Cardiac muscle cell (in vitro differentiated cells and primary cell): Measurements from ENCODE around the gene CLDN15. TPM values are rescaled to one million over a fixed set of nuclear protein-coding genes. Genes with fewer than 3 reads are reported as not detected.
"Not testable (repeated sequence)": the region's sequence is repeated elsewhere in the genome, so short reads cannot be mapped to it uniquely, and the experiment has no call there.

ENCODE experiments used
- DNase-seq, 2 donors: peaks; one replicate each; pipeline versions ENCODE4 v3.0.0 to v3.0.0-alpha.2; 2010 to 2017; ENCODE audit warnings: low read depth in 1 of 2, low spot score in 1 of 2
- H3K27ac ChIP-seq: fragments of 200-600 bp; sonication (generic); 2 replicates; pipeline ENCODE4 v1.5.1; 2016
- H3K27me3 ChIP-seq: fragments of 200-600 bp; sonication (generic); 2 replicates; pipeline ENCODE4 v1.6.0; 2016; ENCODE audit warnings: control low read depth
- H3K36me3 ChIP-seq: fragments of 200-600 bp; sonication (generic); 2 replicates; pipeline ENCODE4 v1.5.1; 2016; ENCODE audit warnings: control low read depth
- H3K4me1 ChIP-seq: fragments of 200-600 bp; sonication (generic); 2 replicates; pipeline ENCODE4 v1.8.1; 2017; ENCODE audit warnings: low read depth, mild to moderate bottlenecking, mixed run types
- H3K4me3 ChIP-seq: fragments of 200-600 bp; sonication (generic); 2 replicates; pipeline ENCODE4 v1.5.1; 2016; ENCODE audit warnings: mild to moderate bottlenecking
- H3K9me3 ChIP-seq: fragments of 200-600 bp; sonication (generic); 2 replicates; pipeline ENCODE4 v1.5.1; 2017; ENCODE audit warnings: low read depth, mild to moderate bottlenecking, control low read depth
- polyA plus RNA-seq: library from polyadenylated mRNA; unstranded; fragments of >200 nt; fragmentation: Nextera tagmentation; extraction: Ambion mirVana; gene quantifications from 2 replicates; pipeline ENCODE4 v1.2.1, GENCODE V29; 2016
- total RNA-seq: library from RNA; depleted of rRNA; stranded (reverse); fragments of >200 nt; gene quantifications from 2 replicates; pipeline ENCODE4 v1.2.3, GENCODE V29; 2016
- TF ChIP-seq, protein P1 (sequence below): IDR thresholded peaks from 2 replicates; pipeline ENCODE4 v1.5.1; 2012; ENCODE audit warnings: low read depth, mild to moderate bottlenecking, low read length

Gene CLDN15
- total and polyA plus RNA-seq, 2 experiments from 2014 or later: 3.2 to 4.3 TPM

DNA sequence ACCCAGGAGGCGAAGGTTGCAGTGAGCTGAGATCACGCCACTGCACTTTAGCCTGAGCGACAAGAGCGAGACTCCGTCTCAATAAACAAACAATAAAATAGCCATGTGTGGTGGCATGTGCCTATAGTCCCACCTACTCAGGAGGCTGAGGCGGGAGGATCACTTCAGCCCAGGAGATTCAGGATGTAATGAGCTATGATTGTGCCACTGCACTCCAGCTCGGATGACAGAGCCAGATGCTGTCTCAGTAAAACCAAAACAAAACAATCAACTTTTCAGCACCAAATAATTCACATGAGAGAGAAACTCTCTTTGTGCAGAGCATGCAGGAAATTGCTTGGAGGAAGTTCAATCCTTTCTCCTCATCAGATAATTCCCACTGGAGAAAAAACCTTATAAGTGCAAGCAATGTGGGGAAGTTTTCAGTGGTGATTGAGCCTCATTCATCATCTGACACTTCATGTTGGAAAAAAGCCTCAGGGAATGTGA, 20.7 kb upstream of the CLDN15 start:
- Histone ChIP-seq H3K4me1 (no peaks in the 10 kb centered on the region), H3K4me3 (no peak overlapping the region), H3K36me3 (no peaks in the 10 kb centered on the region), H3K27me3 (no peaks in the 10 kb centered on the region), H3K9me3 (no peaks in the 10 kb centered on the region), H3K27ac (no peak overlapping the region)
- TF ChIP-seq, protein P1, sequence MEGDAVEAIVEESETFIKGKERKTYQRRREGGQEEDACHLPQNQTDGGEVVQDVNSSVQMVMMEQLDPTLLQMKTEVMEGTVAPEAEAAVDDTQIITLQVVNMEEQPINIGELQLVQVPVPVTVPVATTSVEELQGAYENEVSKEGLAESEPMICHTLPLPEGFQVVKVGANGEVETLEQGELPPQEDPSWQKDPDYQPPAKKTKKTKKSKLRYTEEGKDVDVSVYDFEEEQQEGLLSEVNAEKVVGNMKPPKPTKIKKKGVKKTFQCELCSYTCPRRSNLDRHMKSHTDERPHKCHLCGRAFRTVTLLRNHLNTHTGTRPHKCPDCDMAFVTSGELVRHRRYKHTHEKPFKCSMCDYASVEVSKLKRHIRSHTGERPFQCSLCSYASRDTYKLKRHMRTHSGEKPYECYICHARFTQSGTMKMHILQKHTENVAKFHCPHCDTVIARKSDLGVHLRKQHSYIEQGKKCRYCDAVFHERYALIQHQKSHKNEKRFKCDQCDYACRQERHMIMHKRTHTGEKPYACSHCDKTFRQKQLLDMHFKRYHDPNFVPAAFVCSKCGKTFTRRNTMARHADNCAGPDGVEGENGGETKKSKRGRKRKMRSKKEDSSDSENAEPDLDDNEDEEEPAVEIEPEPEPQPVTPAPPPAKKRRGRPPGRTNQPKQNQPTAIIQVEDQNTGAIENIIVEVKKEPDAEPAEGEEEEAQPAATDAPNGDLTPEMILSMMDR: no peak
- no peak for DNase-seq

- DNase-seq: no peak
- Histone ChIP-seq H3K36me3 (no peaks in the 10 kb centered on the region), H3K4me3 (no peak overlapping the region), H3K9me3 (no peaks in the 10 kb centered on the region), H3K27me3 (no peaks in the 10 kb centered on the region), H3K4me1 (no peaks in the 10 kb centered on the region), H3K27ac (no peak overlapping the region)
- TF ChIP-seq, protein P1: no peak
Observed at GRCh38 chr7:101255796-101256195, 18.2 kb upstream of the CLDN15 start.

DNA sequence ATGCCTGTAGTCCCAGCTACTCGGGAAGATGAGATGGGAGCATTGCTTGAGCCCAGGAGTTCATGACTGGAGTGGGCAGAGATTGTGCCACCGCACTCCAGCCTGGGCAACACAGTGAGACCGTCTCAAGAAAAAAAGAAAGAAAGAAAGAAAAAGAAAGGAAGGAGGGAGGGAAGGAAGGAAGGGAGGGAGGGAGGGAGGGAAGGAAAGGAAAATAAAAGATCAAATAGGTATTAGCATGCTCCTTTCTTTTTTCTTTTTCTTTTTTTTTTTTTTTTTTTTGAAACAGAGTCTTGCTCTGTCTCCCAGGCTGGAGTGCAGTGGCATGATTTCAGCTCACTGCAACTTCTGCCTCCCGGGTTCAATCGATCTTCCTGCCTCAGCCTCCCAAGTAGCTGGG, 15.6 kb upstream of the CLDN15 start:
- not testable (repeated sequence) for H3K27me3 ChIP-seq, H3K9me3 ChIP-seq, H3K27ac ChIP-seq, DNase-seq, H3K4me1 ChIP-seq, H3K4me3 ChIP-seq, H3K36me3 ChIP-seq

DNA sequence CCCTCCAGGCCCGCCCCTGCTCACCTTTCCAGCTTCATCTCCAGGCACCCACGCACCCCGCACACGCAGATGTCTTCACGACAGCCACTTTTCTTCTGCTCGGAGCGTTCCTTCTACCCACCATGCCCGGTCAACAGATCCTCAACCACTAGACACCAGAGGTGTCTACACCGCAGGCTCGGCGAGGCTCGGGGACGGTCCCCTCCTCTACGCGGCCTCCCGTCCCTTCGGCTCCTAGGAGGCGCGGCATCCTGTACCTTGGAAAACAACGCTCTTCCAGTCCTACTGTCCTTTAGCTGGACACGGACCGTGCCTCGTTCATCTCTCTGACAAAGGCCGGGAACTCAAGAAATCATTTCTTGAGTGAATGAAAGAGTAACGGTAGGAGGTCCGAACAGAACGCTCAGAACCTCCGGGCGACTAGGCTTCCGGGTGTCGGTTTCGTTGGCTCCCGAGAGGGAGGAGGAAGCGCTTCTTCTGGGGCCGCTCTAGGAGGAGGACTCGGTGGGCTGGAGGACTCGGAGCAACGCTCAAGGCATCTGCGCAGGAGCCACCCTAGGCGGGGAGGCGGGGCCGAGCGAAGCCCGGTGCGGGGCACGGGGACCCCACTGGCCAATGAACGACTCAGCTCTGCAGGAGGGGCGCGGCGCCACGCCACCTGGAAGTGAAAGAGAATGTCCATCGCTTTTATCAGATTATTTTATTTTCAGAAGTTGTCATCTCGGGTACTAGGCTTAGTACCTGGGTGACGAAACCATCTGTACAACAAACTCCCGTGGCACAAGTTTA, 14.5 kb upstream of the CLDN15 start:
- H3K27me3 ChIP-seq: no peaks in the 10 kb centered on the region
- DNase-seq: peak; percentile 99
- no peaks in the 10 kb centered on the region for H3K9me3 ChIP-seq
- H3K4me1 ChIP-seq: no peaks in the 10 kb centered on the region
- peaks cover 3% of the 10 kb centered on the region for H3K36me3 ChIP-seq
- peak overlapping the region; percentile 73 for H3K4me3 ChIP-seq
- TF ChIP-seq, protein P1: no peak
- H3K27ac ChIP-seq: peak overlapping the region; percentile 72

GRCh38 chr7:101250324-101250723, 12.7 kb upstream of the CLDN15 start:
- H3K36me3 ChIP-seq: peaks cover 3% of the 10 kb centered on the region
- TF ChIP-seq, protein P1: no peak
- DNase-seq: no peak
- no peak overlapping the region for H3K27ac ChIP-seq
- H3K4me3 ChIP-seq: no peak overlapping the region
- H3K9me3 ChIP-seq: no peaks in the 10 kb centered on the region
- H3K4me1 ChIP-seq: peaks cover under 1% of the 10 kb centered on the region
- H3K27me3 ChIP-seq: no peaks in the 10 kb centered on the region

DNA sequence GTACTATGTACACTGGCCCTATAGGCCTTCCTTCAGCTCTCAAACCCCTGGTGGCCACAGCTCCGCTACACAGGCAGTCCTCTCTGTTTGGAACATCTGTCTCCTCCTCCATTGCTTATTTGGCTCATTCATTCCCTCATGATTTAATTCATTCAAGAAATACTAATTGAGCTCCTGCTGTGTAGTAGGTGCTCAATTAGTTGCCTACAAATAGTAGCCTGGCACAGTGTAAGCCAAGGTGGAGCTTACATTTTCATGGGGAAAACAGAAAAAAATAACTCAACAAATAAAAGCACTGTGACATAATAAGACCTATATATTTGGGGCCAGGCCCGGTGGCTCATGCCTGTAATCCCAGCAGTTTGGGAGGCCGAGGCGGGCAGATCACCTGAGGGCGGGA, 10.7 kb upstream of the CLDN15 start:
- TF ChIP-seq, protein P1: no peak
- Histone ChIP-seq H3K4me3 (no peak overlapping the region), H3K36me3 (peaks cover 3% of the 10 kb centered on the region), H3K27ac (no peak overlapping the region), H3K4me1 (peaks cover 10% of the 10 kb centered on the region), H3K27me3 (no peaks in the 10 kb centered on the region), H3K9me3 (no peaks in the 10 kb centered on the region)
- DNase-seq: no peak
